ENCODE data around the gene METTL27. TPM values are rescaled to one million over a fixed set of nuclear protein-coding genes. Genes with fewer than 3 reads are reported as not detected.

Gene METTL27
- total and polyA plus RNA-seq, 2 of the 8 experiments (the other 6 are each of a cell fraction or from before 2014, with no cell fraction given): 6.2 to 12.0 TPM

DNA sequence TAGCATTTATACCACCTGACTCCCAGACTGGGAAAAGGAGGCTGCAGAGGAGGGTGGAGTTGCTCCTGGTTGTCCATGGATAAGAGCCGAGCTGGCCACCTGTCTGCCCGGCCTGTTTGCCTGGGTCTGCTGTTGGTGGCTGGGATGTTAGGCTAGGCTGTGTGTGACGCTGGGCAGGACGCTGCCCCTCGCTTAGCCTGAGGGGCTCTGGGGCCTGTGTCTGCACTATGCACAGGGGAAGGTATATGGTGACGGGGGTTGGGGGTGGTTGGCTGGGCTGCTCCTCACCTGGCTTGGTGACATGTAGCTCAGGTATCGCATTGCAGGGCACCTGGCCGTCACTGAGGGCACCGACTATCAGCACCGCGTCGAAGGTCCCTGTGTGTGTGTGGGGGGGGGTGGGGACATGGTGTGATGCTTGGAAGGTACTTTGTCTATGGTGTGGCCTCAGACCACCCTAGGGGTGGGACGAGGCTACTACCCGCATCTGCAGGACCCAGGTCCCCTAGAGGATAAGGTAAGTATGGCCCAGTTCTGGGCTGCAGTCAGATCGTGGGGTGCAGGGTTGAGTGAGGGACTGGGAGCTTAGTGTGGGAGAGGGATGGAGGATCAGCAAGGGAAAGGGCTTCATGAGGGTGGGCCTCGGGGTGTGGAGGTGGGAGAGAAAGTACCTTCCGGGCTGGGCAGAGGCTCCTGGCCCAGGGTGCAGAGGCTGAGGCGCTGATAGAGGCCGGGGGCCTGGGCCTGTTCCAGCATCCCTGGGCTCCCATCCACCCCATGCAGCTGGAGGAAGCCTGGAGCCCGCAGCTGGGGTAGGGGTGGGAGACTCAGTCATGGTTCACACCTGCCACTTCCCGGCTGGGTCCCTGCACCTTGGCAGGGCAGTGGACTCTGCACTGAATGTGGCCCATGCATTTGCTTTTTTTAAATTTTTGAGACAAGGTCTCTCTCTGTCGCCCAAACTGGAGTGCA is 2.3 kb downstream of the METTL27 start:
- no peak overlapping the region for H3K23ac ChIP-seq (ENCODE audit: insufficient read length)
- peak overlapping the region; percentile 22; the same call in 1 of the 2 replicates for H3K18ac ChIP-seq (ENCODE audit: extremely low read depth, low read length)
- FAIRE-seq (no peak), DNase-seq (ENCODE audit: low read depth in 1 of 2, low spot score in 2 of 2) (no peak)
- H3K4ac ChIP-seq (replicated peaks; ENCODE audit: insufficient read length, low read depth, low read length): no peak overlapping the region
- no peak overlapping the region for H3K14ac ChIP-seq (ENCODE audit: insufficient read length)
- H4K8ac ChIP-seq (ENCODE audit: extremely low read depth, insufficient read depth, low read length): peak overlapping the region; percentile 35
- no peaks in the 10 kb centered on the region for H3K36me3 ChIP-seq (ENCODE audit: control insufficient read depth in 2 of 4, insufficient read depth in 4 of 4, low read length in 3 of 4)
- no peak overlapping the region for H3K4me2 ChIP-seq (ENCODE audit: insufficient read depth in 1 of 2, low read depth in 2 of 2, low read length in 2 of 2)
- no peak overlapping the region for H2BK120ac ChIP-seq (replicated peaks; ENCODE audit: low read depth, low read length)
- H2BK5ac ChIP-seq (ENCODE audit: low read depth, low read length): peak overlapping the region; percentile 40; the same call in 1 of the 2 replicates
- no peaks in the 10 kb centered on the region for H4K20me1 ChIP-seq (replicated peaks in 1 of 2; ENCODE audit: control insufficient read depth in 1 of 2, insufficient read depth in 2 of 2, low read length in 2 of 2)
- H3K27me3 ChIP-seq (replicated peaks in 1 of 4; ENCODE audit: control insufficient read depth in 3 of 4, extremely low read depth in 1 of 4, insufficient read depth in 3 of 4, low read length in 3 of 4): no peaks in the 10 kb centered on the region
- no peak overlapping the region for H3K9ac ChIP-seq (replicated peaks in 1 of 4; ENCODE audit: extremely low read depth in 1 of 4, low read depth in 3 of 4, low read length in 3 of 4)
- H2BK20ac ChIP-seq (ENCODE audit: low read length): peak overlapping the region; percentile 62; the same call in 1 of the 2 replicates
- peaks cover 6% of the 10 kb centered on the region; the same call in 1 of the 2 replicates for H3K23me2 ChIP-seq (ENCODE audit: low read depth, low read length)
- ChIA-PET CTCF (ENCODE audit: partially characterized antibody) (interaction anchor here (0.6 to 7.1 kb wide), 20 partner anchors 8 to 198 kb away, joined by 3 to 65 read pairs (median 6); partner anchors contain the start of gene CLDN4), POLR2A (ENCODE audit: partially characterized antibody) (interaction anchor here (0.5 to 6.5 kb wide), 12 partner anchors 8 to 517 kb away, joined by 3 to 96 read pairs (median 4); partner anchors contain the start of gene CLDN4)
- H2AK5ac ChIP-seq (ENCODE audit: low read depth, low read length): peak overlapping the region; percentile 45; the same call in 1 of the 2 replicates
- H4K91ac ChIP-seq (replicated peaks; ENCODE audit: insufficient read length, low read length): peak overlapping the region; percentile 74
- H3K79me2 ChIP-seq (ENCODE audit: control insufficient read depth in 1 of 2, insufficient read depth in 2 of 2, low read length in 2 of 2): no peaks in the 10 kb centered on the region
- H3K4me1 ChIP-seq (replicated peaks in 1 of 4; ENCODE audit: control insufficient read depth in 3 of 4, insufficient read depth in 4 of 4, low read length in 3 of 4): peaks cover 0 to 8% (median 5%) of the 10 kb centered on the region in 4 experiments; a peak in 5 of 7 replicates
- no peaks in the 10 kb centered on the region for H3K9me3 ChIP-seq (ENCODE audit: insufficient read depth in 2 of 2, low read depth in 1 of 2, low read length in 1 of 2)
- no peak overlapping the region for H3K27ac ChIP-seq (ENCODE audit: low read depth, low read length)
- H2BK15ac ChIP-seq (ENCODE audit: low read length): peak overlapping the region; percentile 6; the same call in 1 of the 2 replicates
- H2AFZ ChIP-seq (ENCODE audit: low read length): no peak overlapping the region
- no peaks in the 10 kb centered on the region for H3K79me1 ChIP-seq (ENCODE audit: low read depth, low read length)
- WGBS, 2 experiments (ENCODE audit: extremely low coverage in 1 of 2, insufficient coverage in 1 of 2, insufficient read length in 1 of 2, insufficient replicate concordance in 2 of 2, low coverage in 1 of 2, low lambda C conversion rate in 2 of 2, missing lambda C conversion rate in 1 of 2): 89% methylated on average over 18 of the region's 22 CpGs; no CpG with 5 or more reads in 1 of the 2 experiments
- peak overlapping the region; percentile 52; the same call in 1 of the 2 replicates for H2BK12ac ChIP-seq (ENCODE audit: low read depth, low read length)
- H3K56ac ChIP-seq (replicated peaks; ENCODE audit: insufficient read length, low read depth, low read length): no peak overlapping the region
- H4K5ac ChIP-seq (ENCODE audit: insufficient read length, low read depth, low read length): peak overlapping the region; percentile 10
- H3K4me3 ChIP-seq (ENCODE audit: extremely low read depth in 1 of 4, insufficient read depth in 2 of 4, low read depth in 3 of 4, low read length in 4 of 4): no peak overlapping the region
- TF ChIP-seq RAD21 (IDR thresholded peaks at IDR 0.05 in 1 of 2, conservative IDR thresholded peaks at IDR 0.05 in 1 of 2; ENCODE audit: low read depth in 2 of 2, low read length in 2 of 2) (peak; percentile 42 to 61; a peak in 3 of 4 replicates), EGR1 (IDR thresholded peaks at IDR 0.05; ENCODE audit: borderline replicate concordance, low read depth, low read length) (no peak), PHF8 (conservative IDR thresholded peaks at IDR 0.05; ENCODE audit: low read depth, low read length) (no peak), YY1 (IDR thresholded peaks at IDR 0.05; ENCODE audit: low read depth, low read length) (no peak), NANOG (IDR thresholded peaks at IDR 0.05; ENCODE audit: insufficient read depth, low read depth, low read length, poor library complexity, severe bottlenecking) (no peak), SUZ12 (IDR thresholded peaks at IDR 0.05; ENCODE audit: low read length) (no peak), POLR2AphosphoS5 (IDR thresholded peaks at IDR 0.05; ENCODE audit: low read depth, low read length) (no peak), BCL11A (IDR thresholded peaks at IDR 0.05; ENCODE audit: low read depth in 2 of 2, low read length in 2 of 2) (no peak), CEBPB (IDR thresholded peaks at IDR 0.05; ENCODE audit: low read depth, low read length) (no peak)
- TF ChIP-seq, protein P1, sequence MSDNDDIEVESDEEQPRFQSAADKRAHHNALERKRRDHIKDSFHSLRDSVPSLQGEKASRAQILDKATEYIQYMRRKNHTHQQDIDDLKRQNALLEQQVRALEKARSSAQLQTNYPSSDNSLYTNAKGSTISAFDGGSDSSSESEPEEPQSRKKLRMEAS (IDR thresholded peaks at IDR 0.05): no peak

Data from H1 (cell line).